HCT116 (cell line): Measurements from ENCODE around the gene OTULIN.

ENCODE experiments used
- CTCF ChIP-seq, 3 experiments: fragments of 200-600 bp in 1 of 3; sonication (generic) in 1 of 3; IDR thresholded peaks in 2 of 3; conservative IDR thresholded peaks in 1 of 3; 2 replicates each; pipeline ENCODE4 v1.5.1; 2012 to 2017; ENCODE audit warnings: low read depth in 2 of 3, low read length in 2 of 3, antibody characterized with exemption in 1 of 3, borderline replicate concordance in 1 of 3, control low read depth in 1 of 3, mild to moderate bottlenecking in 1 of 3, mixed read lengths in 1 of 3, mixed run types in 1 of 3, moderate library complexity in 1 of 3; ENCODE audit not compliant: insufficient read depth in 1 of 3
- ELF1 ChIP-seq: IDR thresholded peaks from 2 replicates; pipeline ENCODE4 v1.6.1; 2012; ENCODE audit warnings: low read depth, borderline replicate concordance
- EZH2 ChIP-seq: fragments of 200-600 bp; sonication (generic); IDR thresholded peaks from 2 replicates; pipeline ENCODE4 v1.6.1; 2017; ENCODE audit warnings: antibody characterized with exemption, mixed run types
- FOSL1 ChIP-seq: IDR thresholded peaks from 2 replicates; pipeline ENCODE4 v1.6.1; 2012; ENCODE audit warnings: low read depth
- POLR2A ChIP-seq: IDR thresholded peaks from 2 replicates; pipeline ENCODE4 v1.7.0; 2011; ENCODE audit warnings: borderline replicate concordance; ENCODE audit not compliant: insufficient read depth, insufficient read length; ENCODE audit errors: extremely low read depth
- SP1 ChIP-seq: IDR thresholded peaks from 2 replicates; pipeline ENCODE4 v1.6.1; 2012; ENCODE audit warnings: low read depth
- TCF7L2 ChIP-seq: IDR thresholded peaks from 2 replicates; pipeline ENCODE4 v1.7.0; 2011; ENCODE audit warnings: borderline replicate concordance, inconsistent platforms; ENCODE audit not compliant: insufficient read depth, insufficient read length; ENCODE audit errors: extremely low read depth
- ZBTB33 ChIP-seq: IDR thresholded peaks from 2 replicates; pipeline ENCODE4 v1.6.1; 2011; ENCODE audit warnings: mild to moderate bottlenecking, low read length, moderate library complexity; ENCODE audit not compliant: insufficient replicate concordance; ENCODE audit errors: extremely low read depth

GRCh38 chr5:14665101-14665822 is 744 bp downstream of the OTULIN start:
- TF ChIP-seq CTCF (IDR thresholded peaks at IDR 0.05 in 2 of 3, conservative IDR thresholded peaks at IDR 0.05 in 1 of 3; ENCODE audit: borderline replicate concordance in 1 of 3, insufficient read depth in 1 of 3, low read depth in 2 of 3, low read length in 2 of 3) (no peak), TCF7L2 (no peak), POLR2A (no peak), FOSL1 (no peak), ZBTB33 (no peak), EZH2 (no peak), SP1 (no peak), ELF1 (no peak)
